HepG2 (cell line): Measurements from ENCODE around the gene TAL2. TPM values are rescaled to one million over a fixed set of nuclear protein-coding genes. Genes with fewer than 3 reads are reported as not detected.

Experiments used
- ARID4A ChIP-seq: sonication (generic); formaldehyde crosslinking; IDR thresholded peaks from 2 replicates; pipeline ENCODE4 v1.5.0; 2020; ENCODE audit warnings: mild to moderate bottlenecking, missing genetic modification reagents, borderline replicate concordance
- FOXC1 ChIP-seq: sonication (generic); formaldehyde crosslinking; IDR thresholded peaks from 2 replicates; pipeline ENCODE4 v1.8.0; 2022; ENCODE audit warnings: mild to moderate bottlenecking, missing genetic modification reagents, borderline replicate concordance
- GTF3A ChIP-seq: sonication (generic); formaldehyde crosslinking; conservative IDR thresholded peaks from 2 replicates; pipeline ENCODE4 v1.4.0; 2020; ENCODE audit warnings: mild to moderate bottlenecking, missing genetic modification reagents
- HMGA1 ChIP-seq: sonication (generic); formaldehyde crosslinking; conservative IDR thresholded peaks from 2 replicates; pipeline ENCODE4 v1.4.0; 2020; ENCODE audit warnings: missing genetic modification reagents
- IKZF4 ChIP-seq: sonication (generic); formaldehyde crosslinking; IDR thresholded peaks from 2 replicates; pipeline ENCODE4 v1.5.1; 2020; ENCODE audit warnings: borderline replicate concordance, mild to moderate bottlenecking, low read depth, missing genetic modification reagents; ENCODE audit errors: not compliant biosample characterization
- PCBP2 ChIP-seq: fragments of 200-400 bp; formaldehyde crosslinking; optimal IDR thresholded peaks from 2 replicates; pipeline ENCODE3; 2018; ENCODE audit warnings: low read length, low read depth; ENCODE audit not compliant: poor library complexity, severe bottlenecking
- SIX1 ChIP-seq: sonication (generic); formaldehyde crosslinking; IDR thresholded peaks from 2 replicates; pipeline ENCODE4 v1.4.0; 2020; ENCODE audit warnings: missing genetic modification reagents, borderline replicate concordance
- SMAD1 ChIP-seq: sonication (generic); formaldehyde crosslinking; IDR thresholded peaks from 2 replicates; pipeline ENCODE4 v1.4.0; 2020; ENCODE audit warnings: missing genetic modification reagents, low read depth, mild to moderate bottlenecking, borderline replicate concordance
- SNAPC2 ChIP-seq: sonication (generic); formaldehyde crosslinking; IDR thresholded peaks from 2 replicates; pipeline ENCODE4 v1.8.1; 2022; ENCODE audit warnings: mild to moderate bottlenecking, missing genetic modification reagents
- TOPORS ChIP-seq: sonication (generic); formaldehyde crosslinking; IDR thresholded peaks from 2 replicates; pipeline ENCODE4 v1.8.0; 2023; ENCODE audit warnings: mild to moderate bottlenecking, missing genetic modification reagents
- UBTF ChIP-seq: sonication (generic); formaldehyde crosslinking; IDR thresholded peaks from 2 replicates; pipeline ENCODE4 v1.4.0; 2020; ENCODE audit warnings: mild to moderate bottlenecking, missing genetic modification reagents
- YEATS2 ChIP-seq: sonication (generic); formaldehyde crosslinking; IDR thresholded peaks from 2 replicates; pipeline ENCODE4 v1.4.0; 2020; ENCODE audit warnings: missing genetic modification reagents, borderline replicate concordance
- ZC3H4 ChIP-seq: sonication (generic); formaldehyde crosslinking; IDR thresholded peaks from 2 replicates; pipeline ENCODE4 v1.4.0; 2020; ENCODE audit warnings: missing genetic modification reagents, borderline replicate concordance
- ZMAT3 ChIP-seq: sonication (generic); formaldehyde crosslinking; conservative IDR thresholded peaks from 2 replicates; pipeline ENCODE4 v1.7.0; 2021; ENCODE audit warnings: missing genetic modification reagents
- ZNF274 ChIP-seq: sonication (generic); formaldehyde crosslinking; IDR thresholded peaks from 2 replicates; pipeline ENCODE4 v1.5.1; 2020; ENCODE audit warnings: mild to moderate bottlenecking, missing genetic modification reagents
- ZNF282 ChIP-seq: fragments of 450-650 bp; IDR thresholded peaks from 2 replicates; pipeline ENCODE4 v1.6.1; 2018; ENCODE audit not compliant: partially characterized antibody
- ZNF432 ChIP-seq: sonication (generic); formaldehyde crosslinking; IDR thresholded peaks from 2 replicates; pipeline ENCODE4 v1.5.0; 2020; ENCODE audit warnings: missing genetic modification reagents, mild to moderate bottlenecking, borderline replicate concordance
- ZNF549 ChIP-seq: sonication (generic); formaldehyde crosslinking; IDR thresholded peaks from 2 replicates; pipeline ENCODE4 v1.5.0; 2020; ENCODE audit warnings: missing genetic modification reagents
- ZNF567 ChIP-seq: sonication (generic); formaldehyde crosslinking; IDR thresholded peaks from 2 replicates; pipeline ENCODE4 v1.8.1; 2023; ENCODE audit warnings: mild to moderate bottlenecking, missing genetic modification reagents, borderline replicate concordance
- ZNF841 ChIP-seq: sonication (generic); formaldehyde crosslinking; IDR thresholded peaks from 2 replicates; pipeline ENCODE4 v1.8.1; 2023; ENCODE audit warnings: missing genetic modification reagents, borderline replicate concordance
- ZSCAN21 ChIP-seq: sonication (generic); formaldehyde crosslinking; IDR thresholded peaks from 2 replicates; pipeline ENCODE4 v1.8.0; 2022; ENCODE audit warnings: mild to moderate bottlenecking, missing genetic modification reagents, moderate library complexity, borderline replicate concordance
- polyA plus RNA-seq, 8 experiments: library from polyadenylated mRNA; depleted of rRNA in 3 of 8; stranded (reverse) in 7 of 8; unstranded in 1 of 8; fragments of >200 nt; fragmentation: Illumina TruSeq in 4 of 8; extraction: Trizol in 4 of 8; gene quantifications; 2 replicates each; pipeline versions ENCODE4 v1.2.1 to v1.2.3, GENCODE V29; 2011 to 2016; ENCODE audit warnings: low read depth in 4 of 8, missing spikeins in 1 of 8, mixed read lengths in 1 of 8; ENCODE audit not compliant: insufficient read depth in 1 of 8
- total RNA-seq, 5 experiments: library from RNA; depleted of rRNA; stranded (reverse); fragments of >200 nt; fragmentation: Illumina TruSeq; extraction: Trizol; gene quantifications; 2 replicates each; pipeline ENCODE4 v1.2.3, GENCODE V29; 2016; ENCODE audit warnings: low read depth in 1 of 5

The TAL2 gene
- total and polyA plus RNA-seq, 2 of the 13 experiments (the other 11 are each of a cell fraction or from before 2014, with no cell fraction given), result 0.22 TPM; not detected in 1

- TF ChIP-seq ZNF282 (no peak), ZC3H4 (no peak), FOXC1 (CRISPR knock-in tag) (peak; percentile 83; the same call in 1 of the 2 replicates), ZNF841 (no peak), SMAD1 (CRISPR knock-in tag) (no peak), SNAPC2 (CRISPR knock-in tag) (no peak), TOPORS (CRISPR knock-in tag) (peak; percentile 65; the same call in 1 of the 2 replicates), HMGA1 (CRISPR knock-in tag) (no peak), ZNF274 (peak; percentile 63; the same call in 1 of the 2 replicates), ARID4A (peak; percentile 37; the same call in 1 of the 2 replicates), YEATS2 (CRISPR knock-in tag) (peak; percentile 26; the same call in 1 of the 2 replicates), ZSCAN21 (CRISPR knock-in tag) (peak; percentile 32; the same call in 1 of the 2 replicates), ZNF549 (no peak), ZNF432 (CRISPR knock-in tag) (no peak), ZMAT3 (CRISPR knock-in tag) (0 out of 2 replicates have a peak, but pooled peaks have one; percentile 56), UBTF (CRISPR knock-in tag) (peak; percentile 52; the same call in 1 of the 2 replicates), GTF3A (no peak), IKZF4 (CRISPR knock-in tag) (peak; percentile 56), PCBP2 (no peak), ZNF567 (CRISPR knock-in tag) (0 out of 2 replicates have a peak, but pooled peaks have one; percentile 32), SIX1 (CRISPR knock-in tag) (no peak)
Observed at GRCh38 chr9:105656131-105656921, 5.9 kb upstream of the TAL2 start (continued).
